Esophagus squamous epithelium (tissue), 4 donors: ENCODE results near the gene GPC6.

Experiments used
- CTCF ChIP-seq, 6 experiments: fragments of 450-650 bp in 4 of 6; fragments of 200-600 bp in 2 of 6; sonication (generic) in 2 of 6; IDR thresholded peaks; one replicate each; pipeline ENCODE4 v1.5.1; 2016 to 2019; ENCODE audit warnings: antibody characterized with exemption in 6 of 6, mild to moderate bottlenecking in 4 of 6, moderate library complexity in 4 of 6
- POLR2A ChIP-seq, 4 donors: fragments of 450-650 bp; IDR thresholded peaks; one replicate each; pipeline ENCODE4 v1.6.1; 2017; ENCODE audit warnings: antibody characterized with exemption in 4 of 4, mild to moderate bottlenecking in 4 of 4, moderate library complexity in 3 of 4

- no peak for TF ChIP-seq CTCF (IDR thresholded peaks at IDR 0.05)
- no peak for TF ChIP-seq POLR2A (IDR thresholded peaks at IDR 0.05)
Measured at GRCh38 chr13:93875547-93875946, 648.9 kb downstream of the GPC6 start.
